Spinal cord (tissue), 10 donors: ENCODE results near the gene HPF1. TPM values are rescaled to one million over a fixed set of nuclear protein-coding genes. Genes with fewer than 3 reads are reported as not detected.
A peak's percentile ranks its signal among the peaks of the same experiment; 100 is the strongest.
"Not testable (repeated sequence)": the region's sequence is repeated elsewhere in the genome, so short reads cannot be mapped to it uniquely, and the experiment has no call there.

Experiments
- DNase-seq, 6 donors: peaks; one replicate each; pipeline versions ENCODE4 v3.0.0 to v3.0.0-alpha.2; 2013 to 2015; ENCODE audit warnings: low spot score in 6 of 6, low read depth in 4 of 6
- H3K27ac ChIP-seq: one replicate; pipeline ENCODE4 v1.5.1; 2013; ENCODE audit warnings: low read depth, low read length, control low read depth
- H3K27me3 ChIP-seq: one replicate; pipeline ENCODE4 v1.6.1; 2013; ENCODE audit warnings: low read length; ENCODE audit not compliant: control insufficient read depth, insufficient read depth
- H3K36me3 ChIP-seq: one replicate; pipeline ENCODE4 v1.6.1; 2013; ENCODE audit warnings: low read length; ENCODE audit not compliant: control insufficient read depth, insufficient read depth
- H3K4me1 ChIP-seq: one replicate; pipeline ENCODE4 v1.6.1; 2013; ENCODE audit warnings: low read length; ENCODE audit not compliant: control insufficient read depth, insufficient read depth
- H3K4me3 ChIP-seq: one replicate; pipeline ENCODE4 v1.5.1; 2013; ENCODE audit warnings: low read depth, low read length, control low read depth
- H3K9me3 ChIP-seq: one replicate; pipeline ENCODE4 v1.6.1; 2013; ENCODE audit warnings: low read length; ENCODE audit not compliant: control insufficient read depth, insufficient read depth
- WGBS: methylation state at CpG from one replicate; pipeline ENCODE4 v1.1.5; 2013; ENCODE audit warnings: missing lambda C conversion rate; ENCODE audit not compliant: insufficient coverage; 5-methylcytosine and 5-hydroxymethylcytosine counted together
- long read RNA-seq, 4 donors: transcript quantifications; one replicate each; lab custom pipeline, GENCODE V29; 2026
- polyA plus RNA-seq, 2 donors: library from polyadenylated mRNA; unstranded; fragments of 120-200 nt; gene quantifications; one replicate each; pipeline ENCODE4 v1.2.1, GENCODE V29; 2013; ENCODE audit not compliant: insufficient read length in 2 of 2
- total RNA-seq, 2 donors: library from RNA; depleted of rRNA in 1 of 2; stranded (reverse); fragments of 120-200 nt in 1 of 2; fragments of >200 nt in 1 of 2; gene quantifications; one replicate each; pipeline versions ENCODE4 v1.2.3 to v1.2.4, GENCODE V29; 2013 to 2014
- donor health status: healthy.

The HPF1 gene
- total RNA-seq = 10 to 100 TPM; 31.4 to 38.6 TPM
- polyA plus RNA-seq = 10 to 100 TPM; 51.6 to 60.5 TPM
- long read RNA-seq, donor 1, transcript HPF1-202 (3 exons, 489 nt) = minor isoform, 5 of 78 reads
- long read RNA-seq, donor 1, transcript HPF1-201 (8 exons, 1,230 nt) = major isoform, 43 of 78 reads
- long read RNA-seq, donor 1, transcript HPF1-203 (2 exons, 548 nt) = minor isoform, 11 of 78 reads
- long read RNA-seq, donor 1, partial matches to known transcripts = 19 of 78 reads
- long read RNA-seq, donor 1, other reads (novel, unspliced or antisense) = 0 of 78 reads
- long read RNA-seq, donor 2, transcript HPF1-201 (8 exons, 1,230 nt) = major isoform, 10 of 15 reads
- long read RNA-seq, donor 2, partial matches to known transcripts = 0 of 15 reads
- long read RNA-seq, donor 2, other reads (novel, unspliced or antisense) = 0 of 15 reads
- long read RNA-seq, donor 3, transcript HPF1-202 (3 exons, 489 nt) = minor isoform, 5 of 31 reads
- long read RNA-seq, donor 3, transcript HPF1-201 (8 exons, 1,230 nt) = major isoform, 13 of 31 reads
- long read RNA-seq, donor 3, partial matches to known transcripts = 11 of 31 reads
- long read RNA-seq, donor 3, other reads (novel, unspliced or antisense) = 0 of 31 reads
- long read RNA-seq, donor 4, transcript HPF1-201 (8 exons, 1,230 nt) = major isoform, 18 of 69 reads
- long read RNA-seq, donor 4, transcript HPF1-202 (3 exons, 489 nt) = minor isoform, 9 of 69 reads
- long read RNA-seq, donor 4, transcript HPF1-203 (2 exons, 548 nt) = minor isoform, 7 of 69 reads
- long read RNA-seq, donor 4, partial matches to known transcripts = 35 of 69 reads
- long read RNA-seq, donor 4, other reads (novel, unspliced or antisense) = 0 of 69 reads

DNA sequence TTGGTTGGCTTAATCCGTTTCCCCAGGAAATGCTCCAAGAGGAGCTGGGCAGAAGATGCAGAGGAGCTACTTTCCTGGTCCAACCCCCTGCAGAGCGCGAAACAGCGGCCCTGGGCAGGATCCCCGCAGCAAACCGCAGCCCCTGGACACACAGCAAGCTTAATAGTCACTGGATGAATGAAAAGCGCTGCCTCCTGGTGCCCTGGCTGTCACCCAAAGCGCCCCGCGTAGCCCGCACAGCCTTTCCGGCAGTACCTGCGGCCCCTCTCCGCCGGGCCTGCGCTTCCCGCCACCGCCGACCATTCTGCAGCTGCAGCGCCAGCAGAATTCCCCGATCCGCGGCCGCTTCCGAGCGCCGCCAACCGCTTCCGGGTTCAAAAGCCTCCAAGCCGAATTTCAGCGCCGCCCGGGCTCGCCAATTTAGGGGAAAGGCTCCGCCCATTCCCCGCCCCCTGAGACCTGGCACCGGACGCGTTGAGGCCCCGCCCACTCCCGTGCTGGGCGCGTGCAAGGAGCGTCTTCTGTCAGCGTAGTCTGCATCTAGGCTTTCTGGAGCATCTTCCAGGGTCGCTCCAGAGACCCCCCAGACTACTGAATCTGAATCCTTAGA lies at the start of gene HPF1:
Gene HPF1 (minus strand): TSS at position 370 of the 610 bp plus-strand sequence. CDS start 67 bp downstream, at position 303.
- Histone ChIP-seq H3K27ac (peak within 1 kb of the TSS; percentile 82), H3K36me3 (peaks cover 4% of the 10 kb centered on the region), H3K27me3 (no peaks in the 10 kb centered on the region), H3K9me3 (no peaks in the 10 kb centered on the region), H3K4me3 (peak within 1 kb of the TSS; percentile 93), H3K4me1 (peaks cover 7% of the 10 kb centered on the region)
- 0% methylated on average over 45 of the region's 46 CpGs for WGBS
- DNase-seq = peak; percentile 65 to 98 (median 86)

DNA sequence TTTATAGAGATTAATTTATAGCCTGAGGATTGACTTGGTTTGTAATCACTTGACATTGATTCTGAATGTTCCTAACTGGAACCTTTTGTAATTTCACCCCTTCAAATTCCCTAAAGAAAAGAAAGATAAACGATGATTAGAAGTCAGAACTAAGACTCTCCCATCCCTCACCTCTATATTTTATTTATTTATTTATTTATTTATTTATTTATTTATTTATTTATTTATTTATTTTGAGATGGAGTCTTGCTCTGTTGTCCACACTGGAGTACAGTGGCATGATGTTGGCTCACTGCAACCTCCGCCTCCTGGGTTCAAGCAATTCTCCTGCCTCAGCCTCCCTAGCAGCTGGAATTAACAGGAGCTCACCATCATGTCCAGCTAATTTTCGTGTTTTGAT lies 49.0 kb upstream of the HPF1 start:
- H3K27ac ChIP-seq, H3K27me3 ChIP-seq, DNase-seq, H3K4me3 ChIP-seq, H3K4me1 ChIP-seq, H3K9me3 ChIP-seq, H3K36me3 ChIP-seq: not testable (repeated sequence)
- WGBS = 100% methylated on average over 2 of the region's 3 CpGs

DNA sequence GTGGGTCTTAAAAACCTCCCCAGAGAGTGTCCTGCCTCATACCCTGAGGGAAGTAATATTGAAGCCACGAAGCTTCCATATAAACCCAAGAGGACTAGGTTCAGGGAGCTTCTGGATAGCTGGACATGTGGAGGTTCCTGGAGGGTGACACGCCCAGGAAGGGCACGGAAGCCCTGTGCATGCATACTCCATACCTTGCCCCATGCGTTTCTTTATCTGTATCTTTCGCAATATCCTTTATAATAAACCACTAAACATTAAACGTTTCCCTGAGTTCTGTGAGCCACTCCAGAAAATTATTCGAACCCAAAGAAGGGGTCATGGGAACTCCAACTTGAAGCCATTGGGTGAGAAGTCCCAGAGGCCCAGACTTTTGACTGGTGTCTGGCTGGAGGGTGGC lies 45.7 kb upstream of the HPF1 start:
- no peak for DNase-seq
- 83% methylated on average over 1 of the region's 7 CpGs for WGBS
- H3K4me1 ChIP-seq = no peaks in the 10 kb centered on the region
- no peaks in the 10 kb centered on the region for H3K9me3 ChIP-seq
- H3K27ac ChIP-seq = no peak overlapping the region
- no peaks in the 10 kb centered on the region for H3K36me3 ChIP-seq
- no peaks in the 10 kb centered on the region for H3K27me3 ChIP-seq
- no peak overlapping the region for H3K4me3 ChIP-seq

DNA sequence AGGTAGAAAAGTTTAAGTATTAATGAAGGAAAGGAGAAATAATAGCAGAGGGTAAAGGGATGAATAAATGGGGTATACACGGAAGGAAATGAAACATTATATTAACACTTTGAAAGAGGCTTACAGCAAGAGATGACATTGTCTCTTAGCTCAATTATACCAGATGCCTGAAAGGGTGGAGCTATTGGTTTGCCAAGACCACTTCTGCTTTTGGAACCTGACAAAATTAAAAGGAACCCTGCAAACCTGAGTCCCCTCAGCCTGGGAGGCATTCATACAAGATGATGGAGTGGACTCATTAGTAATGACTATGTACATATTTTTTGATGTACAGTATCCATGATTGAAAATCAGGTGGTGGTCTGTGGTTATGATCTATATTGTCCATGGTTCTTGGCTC lies 45.1 kb upstream of the HPF1 start:
- Histone ChIP-seq H3K27ac (no peak overlapping the region), H3K9me3 (no peaks in the 10 kb centered on the region), H3K4me3 (no peak overlapping the region), H3K36me3 (no peaks in the 10 kb centered on the region), H3K27me3 (no peaks in the 10 kb centered on the region), H3K4me1 (no peaks in the 10 kb centered on the region)
- WGBS = no CpG with 5 or more reads among the region's 1 CpG
- DNase-seq = no peak

DNA sequence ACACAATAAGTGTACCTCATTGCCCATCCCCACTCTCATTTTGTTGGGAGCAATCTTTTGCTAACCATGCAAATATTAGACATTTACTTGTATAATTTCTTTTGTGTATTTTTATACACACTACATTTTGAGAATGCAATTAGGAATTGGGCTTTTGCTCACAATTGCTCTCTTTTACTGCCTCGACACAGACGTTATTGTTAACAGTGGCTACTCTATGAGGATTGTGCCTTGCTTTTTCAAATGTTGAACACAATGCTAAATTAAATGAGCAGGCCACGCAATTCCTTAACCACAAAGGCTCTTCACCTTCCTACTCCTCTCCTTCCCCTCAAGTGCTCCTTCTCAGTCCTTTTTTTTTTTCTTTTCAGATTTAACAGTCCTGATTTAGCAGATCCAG lies 42.8 kb upstream of the HPF1 start:
- H3K4me1 ChIP-seq = no peaks in the 10 kb centered on the region
- no peaks in the 10 kb centered on the region for H3K36me3 ChIP-seq
- H3K27me3 ChIP-seq = no peaks in the 10 kb centered on the region
- no peak overlapping the region for H3K4me3 ChIP-seq
- no peaks in the 10 kb centered on the region for H3K9me3 ChIP-seq
- no peak overlapping the region for H3K27ac ChIP-seq
- no peak for DNase-seq
- WGBS = no CpG with 5 or more reads among the region's 3 CpGs

DNA sequence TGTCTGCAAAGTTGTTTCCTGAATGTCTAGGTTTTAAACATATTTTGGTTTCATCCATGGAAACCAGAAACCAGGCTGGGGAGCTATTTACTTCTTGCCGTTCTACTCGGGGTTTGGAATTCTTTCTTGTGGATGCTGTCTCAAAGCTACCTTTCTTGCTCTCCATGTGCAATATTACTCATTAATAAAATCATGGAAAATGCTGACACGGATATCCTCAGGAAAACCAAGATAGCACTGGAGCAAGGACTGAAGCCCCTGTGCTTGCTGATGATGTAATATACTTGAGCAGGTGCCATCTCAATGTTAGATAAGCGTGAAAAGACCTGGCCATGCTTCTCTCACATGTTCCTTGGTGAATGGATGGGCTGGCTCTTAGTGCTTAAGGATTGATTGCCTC lies 41.5 kb upstream of the HPF1 start:
- DNase-seq = no peak
- H3K9me3 ChIP-seq = no peaks in the 10 kb centered on the region
- H3K27me3 ChIP-seq = no peaks in the 10 kb centered on the region
- no peak overlapping the region for H3K27ac ChIP-seq
- H3K4me1 ChIP-seq = no peaks in the 10 kb centered on the region
- H3K36me3 ChIP-seq = no peaks in the 10 kb centered on the region
- no peak overlapping the region for H3K4me3 ChIP-seq
- 80% methylated on average over 1 of the region's 4 CpGs for WGBS

DNA sequence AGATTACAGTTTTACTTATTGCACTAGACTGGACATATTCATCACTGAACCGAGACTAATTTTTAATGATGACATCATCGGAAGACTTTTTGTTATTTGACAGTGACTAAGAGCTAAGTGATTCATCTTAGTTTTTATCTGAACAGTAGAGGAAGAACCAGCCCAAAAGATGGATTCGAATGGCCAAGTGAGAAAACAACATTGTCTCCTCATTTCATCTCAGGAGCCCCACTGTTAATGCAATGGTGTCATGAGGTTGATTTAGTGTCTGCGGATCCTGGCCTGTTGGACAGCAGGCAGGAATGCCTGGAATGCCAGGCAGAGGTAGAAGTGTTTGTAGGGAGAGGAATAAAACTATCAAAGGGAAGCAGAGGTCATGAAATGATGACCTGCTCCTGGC lies 37.8 kb upstream of the HPF1 start:
- WGBS = 20% methylated on average over 2 of the region's 4 CpGs
- no peak for DNase-seq
- H3K9me3 ChIP-seq = no peaks in the 10 kb centered on the region

DNA sequence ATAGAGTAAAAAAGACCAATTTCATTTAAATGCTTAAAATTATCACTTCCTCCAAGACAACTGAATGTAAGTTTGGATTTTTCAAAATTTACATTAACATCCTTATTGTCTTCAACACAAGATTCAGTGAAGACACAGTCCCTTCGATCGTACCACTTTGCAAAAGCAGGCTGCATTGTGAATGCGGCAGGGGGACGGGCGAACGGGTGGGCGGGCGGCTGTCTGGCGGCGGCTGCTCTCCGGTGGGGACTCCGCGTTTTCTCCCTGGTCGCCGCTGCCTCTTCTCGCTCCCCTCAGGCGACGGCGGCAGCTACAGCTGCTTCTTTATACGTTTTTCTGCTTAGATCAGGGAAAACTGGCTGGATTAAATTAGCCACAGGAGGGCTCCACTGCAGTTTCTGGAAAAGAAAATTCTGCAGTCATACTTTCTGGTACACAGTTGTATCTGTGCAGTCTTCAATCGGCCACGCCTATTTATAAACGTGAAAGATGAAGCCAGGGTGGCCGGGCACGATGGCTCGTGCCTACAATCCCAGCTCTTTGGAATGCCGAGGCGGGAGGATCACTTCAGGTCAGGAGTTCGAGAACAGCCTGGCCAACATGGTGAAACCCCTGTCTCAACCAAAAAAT lies 33.9 kb upstream of the HPF1 start:
- no peak overlapping the region for H3K27ac ChIP-seq
- peak overlapping the region; percentile 29 for H3K4me3 ChIP-seq
- H3K4me1 ChIP-seq = peaks cover 6% of the 10 kb centered on the region
- H3K36me3 ChIP-seq = no peaks in the 10 kb centered on the region
- peaks cover 4% of the 10 kb centered on the region for H3K9me3 ChIP-seq
- under 1% methylated on average over 22 of the region's 29 CpGs for WGBS
- H3K27me3 ChIP-seq = peaks cover 6% of the 10 kb centered on the region
- DNase-seq = peak; percentile 41 to 96 (median 72)

More for the DNA sequence above, 37.8 kb upstream of the HPF1 start:
- H3K27me3 ChIP-seq = no peaks in the 10 kb centered on the region
- no peak overlapping the region for H3K4me3 ChIP-seq
- H3K36me3 ChIP-seq = no peaks in the 10 kb centered on the region
- H3K4me1 ChIP-seq = peaks cover 6% of the 10 kb centered on the region
- no peak overlapping the region for H3K27ac ChIP-seq

DNA sequence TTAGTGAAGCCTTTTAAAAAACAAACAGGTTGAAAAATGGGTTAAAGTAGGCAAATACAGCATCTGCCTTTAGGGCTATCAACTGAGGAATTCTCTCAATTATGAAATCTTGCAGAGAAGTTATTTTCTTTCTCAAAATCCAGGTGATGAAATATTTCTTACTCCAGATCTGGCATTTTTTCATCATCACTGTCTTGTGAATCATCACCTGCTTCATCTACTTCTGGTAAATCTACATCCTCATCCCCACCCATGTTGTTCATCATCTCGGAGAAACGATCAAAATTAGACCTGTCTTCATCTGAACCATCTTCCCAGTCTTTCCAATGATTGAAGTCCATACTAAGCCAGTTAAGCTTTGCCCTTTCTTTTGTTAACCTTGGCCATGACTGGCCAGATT lies 33.3 kb upstream of the HPF1 start:
- peak in 1 of 6 donors; percentile 43 for DNase-seq
- H3K4me3 ChIP-seq = no peak overlapping the region
- peaks cover 6% of the 10 kb centered on the region for H3K27me3 ChIP-seq
- H3K27ac ChIP-seq = no peak overlapping the region
- H3K4me1 ChIP-seq = peaks cover 6% of the 10 kb centered on the region
- H3K9me3 ChIP-seq = peaks cover 4% of the 10 kb centered on the region
- WGBS = 82% methylated on average over 2 of the region's 2 CpGs
- no peaks in the 10 kb centered on the region for H3K36me3 ChIP-seq
